GM12878 (cell line): ENCODE data around the gene TMEM175.

Experiments
- CTCF ChIP-seq, 3 experiments: IDR thresholded peaks in 2 of 3; conservative IDR thresholded peaks in 1 of 3; 2 replicates each; pipeline ENCODE4 v1.5.1; 2011; ENCODE audit warnings: low read depth in 3 of 3, low read length in 3 of 3, mild to moderate bottlenecking in 3 of 3, control low read depth in 2 of 3, moderate library complexity in 2 of 3, inconsistent platforms in 1 of 3, mixed read lengths in 1 of 3; ENCODE audit not compliant: control insufficient read depth in 2 of 3, insufficient read depth in 1 of 3; ENCODE audit errors: extremely low read depth in 1 of 3
- GABPA ChIP-seq: IDR thresholded peaks from 2 replicates; pipeline ENCODE4 v1.6.1; 2014; ENCODE audit warnings: antibody characterized with exemption, low read depth, mild to moderate bottlenecking, inconsistent platforms
- HCFC1 ChIP-seq: fragments of 150-350 bp; IDR thresholded peaks from 2 replicates; pipeline ENCODE4 v1.6.1; 2014; ENCODE audit warnings: low read length
- POLR2A ChIP-seq: IDR thresholded peaks from 2 replicates; pipeline ENCODE4 v1.6.1; 2011; ENCODE audit warnings: low read depth, mild to moderate bottlenecking, low read length
- SRF ChIP-seq, 2 experiments: IDR thresholded peaks; 2 replicates each; pipeline ENCODE4 v1.6.1; 2011; ENCODE audit warnings: low read depth in 2 of 2, low read length in 2 of 2, mild to moderate bottlenecking in 1 of 2, moderate library complexity in 1 of 2

GRCh38 chr4:892780-893179 lies 39.5 kb upstream of the TMEM175 start:
- TF ChIP-seq CTCF (IDR thresholded peaks at IDR 0.05 in 2 of 3, conservative IDR thresholded peaks at IDR 0.05 in 1 of 3; ENCODE audit: control insufficient read depth in 2 of 3, extremely low read depth in 1 of 3, insufficient read depth in 1 of 3, low read depth in 3 of 3, low read length in 3 of 3) (no peak), HCFC1 (no peak), GABPA (no peak), SRF (IDR thresholded peaks at IDR 0.05; ENCODE audit: low read depth in 2 of 2, low read length in 2 of 2) (no peak), POLR2A (no peak)
